Measurements from ENCODE around the gene ZNF598. TPM values are rescaled to one million over a fixed set of nuclear protein-coding genes. Genes with fewer than 3 reads are reported as not detected.

The ZNF598 gene
- total and polyA plus RNA-seq, 8 donors: 26.0 to 93.6 (median 50.8) TPM

DNA sequence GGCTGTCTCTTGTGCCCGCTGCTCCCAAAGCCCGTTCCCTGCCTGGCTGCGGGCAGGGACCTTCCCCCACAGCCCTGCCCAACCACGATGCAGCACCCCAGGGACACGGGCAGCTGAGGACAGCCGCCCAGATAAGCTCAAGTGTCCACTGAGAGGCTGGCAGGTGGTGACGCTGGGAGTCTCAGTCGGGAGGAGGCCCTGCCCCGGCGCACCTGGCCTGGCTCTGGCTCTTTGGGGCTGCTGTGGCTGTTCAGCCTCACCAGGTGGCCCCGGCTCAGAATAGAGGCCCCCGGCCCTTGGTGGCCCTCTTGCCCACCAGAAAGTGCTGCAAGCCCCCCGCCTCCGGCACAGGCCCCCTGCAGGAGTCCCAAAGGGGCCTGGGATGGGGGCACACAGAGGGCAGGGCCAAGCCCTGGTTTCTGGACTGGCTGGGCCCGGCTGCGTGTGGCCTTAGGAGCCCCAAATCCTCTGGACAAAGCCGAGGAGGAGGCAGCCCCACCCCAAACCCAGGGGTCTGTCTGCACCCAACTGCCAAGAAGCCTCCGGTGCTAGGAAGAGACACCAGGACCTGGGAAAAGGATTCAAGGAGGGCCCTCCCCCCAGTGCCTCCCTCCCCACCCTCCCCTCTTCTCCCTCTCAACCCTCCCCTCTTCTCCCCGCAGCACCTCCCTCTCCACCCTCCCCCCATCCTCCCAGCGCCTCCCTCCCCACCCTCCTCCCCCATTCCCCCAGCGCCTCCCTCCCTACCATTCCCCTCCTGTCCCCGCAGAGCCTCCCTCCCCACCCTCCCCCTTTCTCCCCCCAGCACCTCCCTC is 32.8 kb upstream of the ZNF598 start:
- no peak for FAIRE-seq
- ATAC-seq: peak in 2 of 4 donors; percentile 6 to 49
- DNase-seq: peak in 2 of 6 donors; percentile 58 to 80
- no peaks in the 10 kb centered on the region for H3K36me3 ChIP-seq
- peaks cover 0 to 4% (median 2%) of the 10 kb centered on the region in 3 donors for H3K4me1 ChIP-seq
- intact Hi-C loops (cut with DNase I): no loop called here
- TF ChIP-seq, protein P1, sequence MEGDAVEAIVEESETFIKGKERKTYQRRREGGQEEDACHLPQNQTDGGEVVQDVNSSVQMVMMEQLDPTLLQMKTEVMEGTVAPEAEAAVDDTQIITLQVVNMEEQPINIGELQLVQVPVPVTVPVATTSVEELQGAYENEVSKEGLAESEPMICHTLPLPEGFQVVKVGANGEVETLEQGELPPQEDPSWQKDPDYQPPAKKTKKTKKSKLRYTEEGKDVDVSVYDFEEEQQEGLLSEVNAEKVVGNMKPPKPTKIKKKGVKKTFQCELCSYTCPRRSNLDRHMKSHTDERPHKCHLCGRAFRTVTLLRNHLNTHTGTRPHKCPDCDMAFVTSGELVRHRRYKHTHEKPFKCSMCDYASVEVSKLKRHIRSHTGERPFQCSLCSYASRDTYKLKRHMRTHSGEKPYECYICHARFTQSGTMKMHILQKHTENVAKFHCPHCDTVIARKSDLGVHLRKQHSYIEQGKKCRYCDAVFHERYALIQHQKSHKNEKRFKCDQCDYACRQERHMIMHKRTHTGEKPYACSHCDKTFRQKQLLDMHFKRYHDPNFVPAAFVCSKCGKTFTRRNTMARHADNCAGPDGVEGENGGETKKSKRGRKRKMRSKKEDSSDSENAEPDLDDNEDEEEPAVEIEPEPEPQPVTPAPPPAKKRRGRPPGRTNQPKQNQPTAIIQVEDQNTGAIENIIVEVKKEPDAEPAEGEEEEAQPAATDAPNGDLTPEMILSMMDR (IDR thresholded peaks at IDR 0.05): no peak
- no peaks in the 10 kb centered on the region for H3K27me3 ChIP-seq
- H3K9me3 ChIP-seq: no peaks in the 10 kb centered on the region
- H3K27ac ChIP-seq: no peak overlapping the region
- WGBS, 2 donors: 73 to 82% methylated on average over 15 to 22 of the region's 22 CpGs
- no peak overlapping the region for H3K4me3 ChIP-seq

DNA sequence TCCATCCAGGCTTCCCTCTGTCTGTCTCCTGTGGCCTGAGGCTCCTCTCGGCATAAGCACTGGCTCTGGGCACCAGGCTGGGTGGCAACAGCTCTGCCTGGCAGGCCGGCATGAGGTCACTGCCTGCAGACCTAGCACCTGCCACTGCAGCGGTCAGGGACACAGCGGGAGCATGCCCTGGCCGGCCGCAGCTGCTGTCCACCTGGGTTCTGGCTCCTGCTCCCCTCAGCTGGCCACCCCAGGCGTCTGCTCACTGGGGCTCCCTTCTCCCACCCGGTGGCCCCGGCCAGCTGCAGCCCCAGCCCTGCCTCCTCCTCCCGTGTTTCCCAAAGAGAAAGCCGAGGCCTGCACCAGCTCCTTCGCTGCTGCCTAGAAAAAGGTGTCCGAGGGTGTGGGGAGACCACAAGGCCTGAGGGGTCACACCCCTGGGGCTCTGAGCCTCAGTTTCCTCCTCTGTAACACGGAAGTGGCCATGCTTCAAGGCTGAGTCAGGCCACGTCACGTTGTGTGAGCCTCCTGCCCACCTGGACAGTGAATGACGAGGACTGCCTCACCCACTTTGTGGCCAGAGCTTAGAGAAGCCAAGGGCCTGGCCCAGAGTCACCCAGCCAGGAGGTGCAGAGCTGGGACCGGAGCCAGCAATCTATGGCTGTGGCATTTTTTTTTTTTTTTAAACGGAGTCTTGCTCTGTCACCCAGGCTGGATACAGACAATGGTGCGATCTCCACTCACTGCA is 31.3 kb upstream of the ZNF598 start:
- TF ChIP-seq, protein P1 (IDR thresholded peaks at IDR 0.05): no peak
- ATAC-seq (peak in 2 of 4 donors; percentile 24 to 29), FAIRE-seq (no peak), DNase-seq (peak in 1 of 6 donors; percentile 70)
- no peaks in the 10 kb centered on the region for H3K27me3 ChIP-seq
- WGBS, 2 donors: 84 to 85% methylated on average over 19 to 20 of the region's 20 CpGs
- H3K36me3 ChIP-seq: no peaks in the 10 kb centered on the region
- H3K9me3 ChIP-seq: no peaks in the 10 kb centered on the region
- no peak overlapping the region for H3K27ac ChIP-seq
- H3K4me1 ChIP-seq: no peaks in the 10 kb centered on the region
- intact Hi-C loops (cut with DNase I): no loop called here
- no peak overlapping the region for H3K4me3 ChIP-seq

DNA sequence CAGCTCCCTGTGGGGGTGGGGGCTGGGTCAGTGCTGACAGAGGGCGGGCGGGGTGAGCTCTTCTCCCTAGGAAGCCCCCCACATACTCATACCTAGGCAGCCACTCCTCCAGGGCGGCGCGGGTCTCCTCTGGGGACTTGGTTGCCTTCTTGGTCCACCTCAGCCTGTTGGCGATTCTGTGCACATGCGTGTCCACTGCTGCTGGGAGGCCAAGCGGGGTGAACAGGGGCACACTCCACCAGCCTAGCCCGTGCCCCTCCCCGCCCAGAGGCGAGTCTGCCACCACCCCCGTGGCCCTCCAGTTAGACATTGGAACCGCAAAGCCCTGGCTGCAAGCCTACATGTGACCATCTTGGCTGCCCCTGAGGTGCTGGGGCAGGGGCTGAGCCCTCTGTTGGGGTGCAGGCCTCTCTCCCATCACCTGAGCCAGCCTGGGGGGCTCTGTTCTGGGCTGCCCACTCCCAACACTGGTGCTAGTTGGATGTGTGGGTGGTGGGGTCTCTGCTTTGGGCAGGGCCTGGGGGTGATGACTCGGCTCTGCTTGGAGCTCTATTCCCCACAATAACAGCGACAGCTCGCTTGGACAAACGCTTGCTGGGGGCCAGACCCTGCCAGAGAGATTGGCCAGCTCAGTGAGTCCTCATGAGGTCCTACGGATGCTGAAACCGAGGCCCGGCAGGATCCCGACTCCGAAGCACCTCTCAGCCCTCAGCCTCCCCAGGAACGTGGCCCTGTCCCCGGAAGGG is 30.6 kb upstream of the ZNF598 start:
- Histone ChIP-seq H3K27me3 (no peaks in the 10 kb centered on the region), H3K4me1 (no peaks in the 10 kb centered on the region), H3K4me3 (no peak overlapping the region), H3K27ac (peak overlapping the region in 1 of 4 donors; percentile 28), H3K9me3 (no peaks in the 10 kb centered on the region), H3K36me3 (no peaks in the 10 kb centered on the region)
- DNase-seq (peak in 1 of 6 donors; percentile 72), FAIRE-seq (no peak), ATAC-seq (no peak)
- intact Hi-C loops (cut with DNase I): no loop called here
- WGBS, 2 donors: 87 to 88% methylated on average over 24 of the region's 24 CpGs
- TF ChIP-seq, protein P1 (IDR thresholded peaks at IDR 0.05): no peak

DNA sequence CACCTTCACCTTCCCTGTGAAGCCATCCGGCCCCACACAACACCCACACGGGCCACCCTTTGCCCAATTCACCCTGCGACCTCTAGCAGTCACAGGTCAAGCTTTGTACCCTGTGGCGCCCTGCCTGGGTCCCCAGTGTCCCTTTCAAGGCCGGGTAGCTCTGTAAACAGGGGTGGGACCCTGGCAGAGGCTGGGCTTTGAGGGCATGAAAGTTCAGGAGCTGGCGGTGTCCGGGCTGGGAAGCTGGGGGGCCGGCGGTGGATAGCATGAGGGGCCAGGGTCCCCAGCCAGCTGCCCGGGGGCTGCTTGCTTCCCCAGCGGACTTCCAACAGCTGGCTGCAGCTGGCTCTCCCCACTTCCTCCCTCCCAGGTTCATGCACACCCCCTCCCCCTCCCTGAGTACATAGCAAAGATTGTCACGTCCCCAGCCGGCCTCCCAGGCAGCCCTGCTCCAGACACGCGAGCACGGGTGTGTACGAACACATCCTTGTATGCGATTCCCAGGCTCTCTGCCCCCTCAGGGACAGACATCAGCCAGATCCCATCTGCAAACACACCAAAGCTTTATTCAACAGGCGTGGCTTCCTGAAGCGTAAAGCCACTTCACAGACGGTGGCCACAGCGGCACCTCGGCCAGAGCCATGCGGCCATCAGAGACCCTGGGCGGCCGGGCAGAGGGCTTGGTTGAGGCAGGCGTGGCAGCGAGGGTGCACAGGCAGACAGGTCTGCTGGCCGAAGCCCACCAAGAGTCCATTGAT is 29.8 kb upstream of the ZNF598 start:
- no peaks in the 10 kb centered on the region for H3K36me3 ChIP-seq
- intact Hi-C loops (cut with DNase I): no loop called here
- FAIRE-seq (no peak), DNase-seq (peak in 2 of 6 donors; percentile 45 to 81), ATAC-seq (peak; percentile 26 to 56 (median 42))
- no peaks in the 10 kb centered on the region for H3K4me1 ChIP-seq
- TF ChIP-seq, protein P1 (IDR thresholded peaks at IDR 0.05): no peak
- no peaks in the 10 kb centered on the region for H3K27me3 ChIP-seq
- peak overlapping the region in 2 of 4 donors; percentile 19 to 39 for H3K27ac ChIP-seq
- no peaks in the 10 kb centered on the region for H3K9me3 ChIP-seq
- 75% methylated on average over 25 to 29 of the region's 29 CpGs for WGBS, 2 donors
- no peak overlapping the region for H3K4me3 ChIP-seq
